ENCODE measurements around the gene UBP1. TPM values are rescaled to one million over a fixed set of nuclear protein-coding genes. Genes with fewer than 3 reads are reported as not detected.
"Not testable (repeated sequence)": the region's sequence is repeated elsewhere in the genome, so short reads cannot be mapped to it uniquely, and the experiment has no call there.

Gene UBP1
- total RNA-seq, 6 donors from 2014 or later, result 60.2 to 81.4 (median 65.8) TPM

DNA sequence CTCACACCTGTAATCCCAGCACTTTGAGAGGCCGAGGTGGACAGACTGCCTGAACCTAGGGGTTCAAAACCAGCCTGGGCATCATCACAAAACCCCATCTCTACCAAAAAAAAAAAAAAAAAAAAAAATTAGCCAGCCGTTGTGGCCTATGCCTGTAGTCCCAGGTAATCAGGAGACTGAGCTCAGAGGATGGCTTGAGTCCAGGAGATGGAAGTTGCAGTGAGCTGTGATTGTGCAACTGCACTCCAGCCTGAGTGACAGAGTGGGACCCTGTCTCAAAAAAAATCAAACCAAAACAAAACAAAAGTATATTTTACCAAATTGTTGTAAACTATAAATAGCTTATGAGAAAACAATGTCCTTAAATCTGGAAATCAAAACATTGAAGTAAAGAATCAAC, 34.7 kb upstream of the UBP1 start:
- ATAC-seq (ENCODE audit: low FRiP score in 2 of 2), result no peak

DNA sequence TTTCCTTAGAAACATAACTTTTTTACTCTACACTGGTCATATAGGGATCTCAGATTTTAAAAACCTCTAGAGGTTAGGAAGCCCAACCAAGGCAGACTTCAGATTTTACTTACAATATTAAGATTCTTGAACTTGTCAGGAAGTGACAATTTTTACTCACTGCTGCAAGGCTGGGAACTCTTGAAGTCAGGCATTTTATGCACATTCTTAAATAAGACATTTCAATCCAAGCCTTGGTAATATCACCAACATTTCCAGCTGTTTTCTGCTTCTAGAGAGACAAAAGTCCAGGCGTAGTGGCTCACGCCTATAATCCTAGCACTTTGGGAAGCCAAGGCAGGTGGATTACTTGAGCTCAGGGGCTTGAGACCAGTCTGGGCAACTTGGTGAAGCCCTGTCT, 33.6 kb upstream of the UBP1 start:
- H3K27ac ChIP-seq, result no peak overlapping the region
- TF ChIP-seq, protein P1, sequence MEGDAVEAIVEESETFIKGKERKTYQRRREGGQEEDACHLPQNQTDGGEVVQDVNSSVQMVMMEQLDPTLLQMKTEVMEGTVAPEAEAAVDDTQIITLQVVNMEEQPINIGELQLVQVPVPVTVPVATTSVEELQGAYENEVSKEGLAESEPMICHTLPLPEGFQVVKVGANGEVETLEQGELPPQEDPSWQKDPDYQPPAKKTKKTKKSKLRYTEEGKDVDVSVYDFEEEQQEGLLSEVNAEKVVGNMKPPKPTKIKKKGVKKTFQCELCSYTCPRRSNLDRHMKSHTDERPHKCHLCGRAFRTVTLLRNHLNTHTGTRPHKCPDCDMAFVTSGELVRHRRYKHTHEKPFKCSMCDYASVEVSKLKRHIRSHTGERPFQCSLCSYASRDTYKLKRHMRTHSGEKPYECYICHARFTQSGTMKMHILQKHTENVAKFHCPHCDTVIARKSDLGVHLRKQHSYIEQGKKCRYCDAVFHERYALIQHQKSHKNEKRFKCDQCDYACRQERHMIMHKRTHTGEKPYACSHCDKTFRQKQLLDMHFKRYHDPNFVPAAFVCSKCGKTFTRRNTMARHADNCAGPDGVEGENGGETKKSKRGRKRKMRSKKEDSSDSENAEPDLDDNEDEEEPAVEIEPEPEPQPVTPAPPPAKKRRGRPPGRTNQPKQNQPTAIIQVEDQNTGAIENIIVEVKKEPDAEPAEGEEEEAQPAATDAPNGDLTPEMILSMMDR (IDR thresholded peaks at IDR 0.05), result no peak
- no peak for TF ChIP-seq POLR2A (IDR thresholded peaks at IDR 0.05)
- TF ChIP-seq EP300 (IDR thresholded peaks at IDR 0.05), result no peak
- TF ChIP-seq POLR2AphosphoS5 (IDR thresholded peaks at IDR 0.05), result no peak
- no peak overlapping the region for H3K4me3 ChIP-seq
- no peaks in the 10 kb centered on the region for H3K4me1 ChIP-seq
- no peak for DNase-seq
- H3K9me3 ChIP-seq, result no peaks in the 10 kb centered on the region
- WGBS, 2 donors, result 97% methylated on average over 2 of the region's 2 CpGs
- no peaks in the 10 kb centered on the region for H3K36me3 ChIP-seq
- no peaks in the 10 kb centered on the region for H3K27me3 ChIP-seq
- no peak for ATAC-seq (ENCODE audit: low FRiP score in 2 of 2)

More for the DNA sequence above, 34.7 kb upstream of the UBP1 start:
- WGBS, 2 donors, result 69 to 70% methylated on average over 2 of the region's 2 CpGs
- H3K4me1 ChIP-seq, result no peaks in the 10 kb centered on the region
- H3K9me3 ChIP-seq, result no peaks in the 10 kb centered on the region
- no peaks in the 10 kb centered on the region for H3K27me3 ChIP-seq
- H3K36me3 ChIP-seq, result no peaks in the 10 kb centered on the region
- TF ChIP-seq POLR2AphosphoS5 (IDR thresholded peaks at IDR 0.05) (no peak), POLR2A (IDR thresholded peaks at IDR 0.05) (no peak)
- H3K4me3 ChIP-seq, result no peak overlapping the region
- no peak overlapping the region for H3K27ac ChIP-seq
- no peak for DNase-seq

DNA sequence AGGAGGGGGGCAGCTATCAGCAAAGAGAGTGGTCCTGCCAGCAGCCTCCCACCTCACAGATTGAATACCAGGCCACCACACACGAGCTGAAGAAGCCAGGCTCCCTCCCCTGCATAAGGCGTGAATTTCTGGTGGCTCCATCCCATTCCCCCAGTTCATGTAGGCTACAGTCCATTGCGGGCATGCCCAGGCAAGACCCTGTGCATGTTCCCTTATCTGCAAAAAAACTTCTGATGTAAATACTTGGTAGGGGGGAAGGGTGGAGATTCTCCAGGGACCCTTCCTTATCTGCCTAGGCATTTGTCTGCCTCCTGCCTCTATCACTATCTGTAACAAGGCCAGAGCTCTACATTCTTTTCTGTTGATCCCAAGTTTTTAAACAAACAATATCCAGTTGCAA, 27.6 kb upstream of the UBP1 start:
- Histone ChIP-seq H3K4me1 (no peaks in the 10 kb centered on the region), H3K27ac (no peak overlapping the region), H3K36me3 (no peaks in the 10 kb centered on the region), H3K27me3 (no peaks in the 10 kb centered on the region), H3K4me3 (no peak overlapping the region), H3K9me3 (no peaks in the 10 kb centered on the region)
- TF ChIP-seq EP300 (IDR thresholded peaks at IDR 0.05) (no peak), POLR2AphosphoS5 (IDR thresholded peaks at IDR 0.05) (no peak), POLR2A (IDR thresholded peaks at IDR 0.05) (no peak)
- TF ChIP-seq, protein P1 (IDR thresholded peaks at IDR 0.05), result no peak
- ATAC-seq (ENCODE audit: low FRiP score in 2 of 2), result no peak
- DNase-seq, result no peak
- WGBS, 2 donors, result 92 to 96% methylated on average over 3 of the region's 3 CpGs

DNA sequence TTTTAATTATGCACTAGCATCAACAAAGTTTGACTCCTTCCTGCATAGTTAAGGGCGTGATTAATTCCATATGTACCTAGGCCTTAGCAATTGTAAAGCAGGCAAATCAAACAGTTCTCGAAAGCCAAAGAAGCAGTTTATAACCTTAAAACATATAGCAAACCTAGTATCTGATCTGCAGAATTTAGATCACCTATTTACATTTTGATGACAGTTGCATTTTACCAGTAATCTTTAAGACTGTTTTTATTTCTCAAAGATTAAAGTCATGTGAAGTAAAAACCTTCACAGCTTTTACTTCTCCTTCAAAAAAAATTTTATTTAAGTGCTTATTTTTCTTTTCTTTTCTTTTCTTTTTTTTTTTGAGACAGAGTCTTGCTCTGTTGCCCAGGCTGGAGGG, 20.9 kb upstream of the UBP1 start:
- Histone ChIP-seq H3K36me3 (no peaks in the 10 kb centered on the region), H3K4me3 (no peak overlapping the region), H3K4me1 (no peaks in the 10 kb centered on the region), H3K9me3 (peaks cover 5 to 16% (median 8%) of the 10 kb centered on the region in 4 donors), H3K27ac (no peak overlapping the region), H3K27me3 (no peaks in the 10 kb centered on the region)
- TF ChIP-seq EP300 (IDR thresholded peaks at IDR 0.05) (no peak), POLR2A (IDR thresholded peaks at IDR 0.05) (no peak), POLR2AphosphoS5 (IDR thresholded peaks at IDR 0.05) (no peak)
- TF ChIP-seq, protein P1 (IDR thresholded peaks at IDR 0.05), result no peak
- DNase-seq, result no peak
- 96 to 97% methylated on average over 2 of the region's 2 CpGs for WGBS, 2 donors
- ATAC-seq (ENCODE audit: low FRiP score in 2 of 2), result no peak

DNA sequence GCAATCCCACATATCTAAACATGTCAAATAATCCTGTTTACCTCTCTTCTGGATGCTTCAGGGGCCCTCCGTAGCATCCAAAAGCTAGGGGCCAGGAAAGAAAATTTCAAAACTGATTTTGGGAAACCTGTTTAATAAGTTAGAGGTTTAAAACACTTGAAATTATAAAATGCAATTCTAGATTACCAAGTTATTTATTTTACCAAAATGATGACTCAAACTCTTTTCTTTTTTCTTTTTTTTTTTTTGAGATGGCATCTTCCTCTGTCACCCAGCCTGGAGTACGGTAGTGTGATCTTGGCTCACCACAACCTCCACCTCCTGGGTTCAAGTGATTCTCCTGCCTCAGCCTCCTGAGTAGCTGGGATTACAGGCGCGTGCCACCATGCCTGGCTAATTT, 19.4 kb upstream of the UBP1 start:
- not testable (repeated sequence) for H3K36me3 ChIP-seq; H3K4me3 ChIP-seq; ATAC-seq (ENCODE audit: low FRiP score in 2 of 2); H3K4me1 ChIP-seq; DNase-seq; H3K27ac ChIP-seq; H3K27me3 ChIP-seq
- H3K9me3 ChIP-seq, result peaks cover 5 to 16% (median 8%) of the 10 kb centered on the region in 4 donors
- 94 to 97% methylated on average over 4 of the region's 4 CpGs for WGBS, 2 donors

DNA sequence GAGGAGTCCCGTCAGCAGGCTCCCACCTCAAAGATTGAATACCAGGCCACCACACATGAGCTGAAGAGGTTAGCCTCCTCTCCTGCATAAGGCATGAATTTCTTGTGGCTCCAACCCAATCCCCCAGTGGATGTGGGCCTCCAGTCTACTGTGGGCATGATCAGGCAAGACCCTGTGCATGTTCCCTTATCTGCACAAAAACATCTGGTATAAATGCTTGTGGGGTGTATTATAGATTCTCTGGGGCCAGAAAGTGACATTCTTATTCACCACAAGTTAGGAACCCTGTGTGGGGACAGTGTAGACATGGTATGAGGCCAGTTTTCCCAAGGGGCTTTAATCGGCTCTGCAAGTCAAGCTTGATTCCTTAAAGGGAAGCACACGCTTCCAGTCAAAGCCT, 18.2 kb upstream of the UBP1 start:
- no peak for TF ChIP-seq POLR2A (IDR thresholded peaks at IDR 0.05)
- 89 to 94% methylated on average over 3 of the region's 3 CpGs for WGBS, 2 donors
- H3K4me3 ChIP-seq, result no peak overlapping the region
- DNase-seq (no peak), ATAC-seq (ENCODE audit: low FRiP score in 2 of 2) (no peak)
- peaks cover 5 to 16% (median 8%) of the 10 kb centered on the region in 4 donors for H3K9me3 ChIP-seq
- H3K27ac ChIP-seq, result no peak overlapping the region
- no peaks in the 10 kb centered on the region for H3K36me3 ChIP-seq
- no peaks in the 10 kb centered on the region for H3K27me3 ChIP-seq
- H3K4me1 ChIP-seq, result no peaks in the 10 kb centered on the region

All from upper lobe of left lung (tissue), 6 donors.